ENCODE data around the gene ZRANB2. TPM values are rescaled to one million over a fixed set of nuclear protein-coding genes. Genes with fewer than 3 reads are reported as not detected.

The ZRANB2 gene
- total and polyA plus RNA-seq, 10 of the 15 experiments (the other 5 are each of a cell fraction or from before 2014, with no cell fraction given) = 68.4 to 189 (median 138) TPM

DNA sequence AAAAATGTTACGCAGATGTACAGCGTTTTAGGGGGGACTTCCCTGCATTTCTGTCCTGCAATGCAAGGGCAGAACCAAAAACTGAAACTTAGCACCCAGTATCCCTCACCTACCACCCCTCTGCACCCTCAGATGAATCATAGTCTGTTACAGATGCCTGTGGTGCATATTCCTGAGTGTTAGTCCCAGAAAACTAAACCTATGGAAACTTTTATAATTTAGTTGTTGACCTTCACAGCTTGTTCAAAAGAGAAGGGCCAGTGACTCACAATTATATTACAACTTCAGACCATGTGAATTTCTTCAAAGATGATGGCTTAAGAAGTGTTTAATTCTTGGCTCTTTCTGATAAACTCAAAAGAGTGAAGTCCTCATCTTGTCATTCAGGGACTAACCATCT lies 39.0 kb downstream of the ZRANB2 start (continued):
- TF ChIP-seq, protein P1, sequence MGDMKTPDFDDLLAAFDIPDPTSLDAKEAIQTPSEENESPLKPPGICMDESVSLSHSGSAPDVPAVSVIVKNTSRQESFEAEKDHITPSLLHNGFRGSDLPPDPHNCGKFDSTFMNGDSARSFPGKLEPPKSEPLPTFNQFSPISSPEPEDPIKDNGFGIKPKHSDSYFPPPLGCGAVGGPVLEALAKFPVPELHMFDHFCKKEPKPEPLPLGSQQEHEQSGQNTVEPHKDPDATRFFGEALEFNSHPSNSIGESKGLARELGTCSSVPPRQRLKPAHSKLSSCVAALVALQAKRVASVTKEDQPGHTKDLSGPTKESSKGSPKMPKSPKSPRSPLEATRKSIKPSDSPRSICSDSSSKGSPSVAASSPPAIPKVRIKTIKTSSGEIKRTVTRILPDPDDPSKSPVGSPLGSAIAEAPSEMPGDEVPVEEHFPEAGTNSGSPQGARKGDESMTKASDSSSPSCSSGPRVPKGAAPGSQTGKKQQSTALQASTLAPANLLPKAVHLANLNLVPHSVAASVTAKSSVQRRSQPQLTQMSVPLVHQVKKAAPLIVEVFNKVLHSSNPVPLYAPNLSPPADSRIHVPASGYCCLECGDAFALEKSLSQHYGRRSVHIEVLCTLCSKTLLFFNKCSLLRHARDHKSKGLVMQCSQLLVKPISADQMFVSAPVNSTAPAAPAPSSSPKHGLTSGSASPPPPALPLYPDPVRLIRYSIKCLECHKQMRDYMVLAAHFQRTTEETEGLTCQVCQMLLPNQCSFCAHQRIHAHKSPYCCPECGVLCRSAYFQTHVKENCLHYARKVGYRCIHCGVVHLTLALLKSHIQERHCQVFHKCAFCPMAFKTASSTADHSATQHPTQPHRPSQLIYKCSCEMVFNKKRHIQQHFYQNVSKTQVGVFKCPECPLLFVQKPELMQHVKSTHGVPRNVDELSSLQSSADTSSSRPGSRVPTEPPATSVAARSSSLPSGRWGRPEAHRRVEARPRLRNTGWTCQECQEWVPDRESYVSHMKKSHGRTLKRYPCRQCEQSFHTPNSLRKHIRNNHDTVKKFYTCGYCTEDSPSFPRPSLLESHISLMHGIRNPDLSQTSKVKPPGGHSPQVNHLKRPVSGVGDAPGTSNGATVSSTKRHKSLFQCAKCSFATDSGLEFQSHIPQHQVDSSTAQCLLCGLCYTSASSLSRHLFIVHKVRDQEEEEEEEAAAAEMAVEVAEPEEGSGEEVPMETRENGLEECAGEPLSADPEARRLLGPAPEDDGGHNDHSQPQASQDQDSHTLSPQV (IDR thresholded peaks at IDR 0.05) = no peak
- TF ChIP-seq BHLHE40 (IDR thresholded peaks at IDR 0.05; ENCODE audit: borderline replicate concordance in 1 of 2, low read depth in 2 of 2, low read length in 1 of 2) = no peak

- ChIA-PET SMC1A (ENCODE audit: uncharacterized antibody, unreplicated experiment) (no interaction called here), POLR2A (no interaction called here), RAD21 (ENCODE audit: unreplicated experiment) (no interaction called here), CTCF (no interaction called here)
- BruUV-seq (replicated peaks) = no TSS peak
- Histone ChIP-seq H3K79me2 (ENCODE audit: control insufficient read depth, insufficient read depth, low read length) (no peaks in the 10 kb centered on the region), H3K27ac (ENCODE audit: control insufficient read depth, insufficient read depth) (no peak overlapping the region), H3K9me3 (replicated peaks; ENCODE audit: control insufficient read depth, insufficient read depth, low read length) (no peaks in the 10 kb centered on the region), H3K9ac (ENCODE audit: control insufficient read depth, insufficient read depth, low read length) (no peak overlapping the region), H3K4me3 (no peak overlapping the region), H2AFZ (ENCODE audit: control insufficient read depth, low read depth, low read length) (no peak overlapping the region), H4K20me1 (ENCODE audit: control insufficient read depth, insufficient read depth) (no peaks in the 10 kb centered on the region), H3K27me3 (replicated peaks in 1 of 2; ENCODE audit: control insufficient read depth in 2 of 2, insufficient read depth in 2 of 2, low read length in 1 of 2) (no peaks in the 10 kb centered on the region), H3K4me1 (ENCODE audit: control insufficient read depth, insufficient read depth, low read length) (no peaks in the 10 kb centered on the region), H3K36me3 (ENCODE audit: control insufficient read depth in 2 of 2, insufficient read depth in 2 of 2, low read length in 1 of 2) (no peaks in the 10 kb centered on the region), H3K4me2 (ENCODE audit: control insufficient read depth, insufficient read depth) (no peak overlapping the region)
- no peak for FAIRE-seq
- in situ Hi-C loops (cut with MboI) = no loop called here
- intact Hi-C loops (cut with micrococcal nuclease; ENCODE audit: unreplicated experiment) = no loop called here
- TF ChIP-seq ESRRA (IDR thresholded peaks at IDR 0.05; ENCODE audit: low read length) (no peak), YBX1 (IDR thresholded peaks at IDR 0.05) (no peak), NFXL1 (IDR thresholded peaks at IDR 0.05; ENCODE audit: borderline replicate concordance) (no peak), ZBTB11 (CRISPR knock-in tag; IDR thresholded peaks at IDR 0.05) (no peak), BACH1 (IDR thresholded peaks at IDR 0.05; ENCODE audit: borderline replicate concordance) (no peak), CREM (IDR thresholded peaks at IDR 0.05; ENCODE audit: low read depth) (no peak), ZNF274 (IDR thresholded peaks at IDR 0.05; ENCODE audit: insufficient read depth, insufficient read length) (no peak)
- no peak for ATAC-seq
- DNase-seq (ENCODE audit: low read depth, low spot score) = no peak
These were observed 41.1 kb downstream of the ZRANB2 start for GRCh38 chr1:71039661-71040262.

Data from GM12878 (cell line).